Kidney (tissue), 14 donors: ENCODE data around the gene MOXD1. TPM values are rescaled to one million over a fixed set of nuclear protein-coding genes. Genes with fewer than 3 reads are reported as not detected.
A peak's percentile ranks its signal among the peaks of the same experiment; 100 is the strongest.
"Not testable (repeated sequence)": the region's sequence is repeated elsewhere in the genome, so short reads cannot be mapped to it uniquely, and the experiment has no call there.

Experiments used
- DNase-seq, 5 donors: peaks; one replicate each; pipeline ENCODE4 v3.0.0-alpha.2; 2013 to 2020
- FAIRE-seq: peaks from 2 replicates; lab custom pipeline; 2012; peaks lifted over from hg19 to GRCh38; lab: Jason Lieb, UNC
- H3K27ac ChIP-seq, 2 donors: one replicate each; pipeline ENCODE4 v1.7.0; 2013; ENCODE audit warnings: low read depth in 2 of 2, low read length in 2 of 2, inconsistent platforms in 1 of 2
- H3K27me3 ChIP-seq: one replicate; pipeline ENCODE4 v1.7.1; 2013; ENCODE audit warnings: low read length, inconsistent platforms; ENCODE audit not compliant: control insufficient read depth, insufficient read depth
- H3K36me3 ChIP-seq, 3 donors: one replicate each; pipeline versions ENCODE4 v1.7.0 to v1.7.1; 2013; ENCODE audit warnings: low read length in 3 of 3, control low read depth in 1 of 3, inconsistent platforms in 1 of 3; ENCODE audit not compliant: insufficient read depth in 3 of 3, control insufficient read depth in 2 of 3
- H3K4me1 ChIP-seq, 3 donors: one replicate each; pipeline versions ENCODE4 v1.7.0 to v1.7.1; 2013; ENCODE audit warnings: low read length in 3 of 3, inconsistent platforms in 1 of 3, low read depth in 1 of 3; ENCODE audit not compliant: control insufficient read depth in 2 of 3, insufficient read depth in 2 of 3
- H3K4me3 ChIP-seq, 3 donors: one replicate each; pipeline versions ENCODE4 v1.7.0 to v1.8.1; 2013; ENCODE audit warnings: low read length in 3 of 3, control low read depth in 1 of 3, inconsistent platforms in 1 of 3
- H3K9ac ChIP-seq, 3 donors: one replicate each; pipeline versions ENCODE4 v1.7.0 to v1.7.1; 2013; ENCODE audit warnings: low read length in 3 of 3, control low read depth in 1 of 3, inconsistent platforms in 1 of 3
- H3K9me3 ChIP-seq, 3 donors: one replicate each; pipeline versions ENCODE4 v1.7.0 to v1.7.1; 2013; ENCODE audit warnings: low read length in 3 of 3, control low read depth in 1 of 3, inconsistent platforms in 1 of 3; ENCODE audit not compliant: control insufficient read depth in 2 of 3, insufficient read depth in 1 of 3
- CTCF ChIP-seq: IDR thresholded peaks from 3 replicates; pipeline ENCODE4 v1.5.1; 2012; ENCODE audit warnings: mild to moderate bottlenecking, moderate library complexity, borderline replicate concordance; ENCODE audit not compliant: insufficient read depth; ENCODE audit errors: extremely low read depth
- intact Hi-C: fragments of 100-400 bp; cut with DNase I; formaldehyde crosslinking; loops from one replicate; pipeline ENCODE4 v1.11.1; 2022
- polyA plus RNA-seq: library from polyadenylated mRNA; stranded (reverse); fragments of 350-450 nt; fragmentation: Illumina TruSeq; extraction: RNeasy Lipid Tissue Mini Kit (QIAGEN cat#74804); gene quantifications from one replicate; pipeline ENCODE4 v1.2.3, GENCODE V29; 2014; ENCODE audit warnings: low read depth, low replicate concordance; ENCODE audit not compliant: insufficient read depth
- total RNA-seq: library from RNA; stranded (reverse); fragmentation: NEBNext Ultra II Directional; extraction: Animal tissue kit (Norgen Biotek cat#: 25700); gene quantifications from one replicate; pipeline ENCODE4 v1.2.1, GENCODE V29; 2021
- donor health status: control.
- donor health status: control.
- donor health status: control.
- donor health status: control.
- donor health status: control.
- donor health status: DM: yes; HTN: yes; CAD: no.
- donor health status: Normal renal cell carcinoma (clear cell type).

MOXD1 gene
- total and polyA plus RNA-seq, 2 donors from 2014 or later: 11.6 to 35.9 TPM

- H3K36me3 ChIP-seq: peaks cover 0 to 9% (median 0%) of the 10 kb centered on the region in 3 donors
- H3K4me1 ChIP-seq: no peaks in the 10 kb centered on the region
- TF ChIP-seq CTCF: no peak
- H3K9ac ChIP-seq: no peak overlapping the region
- H3K27ac ChIP-seq: no peak overlapping the region
- no peaks in the 10 kb centered on the region for H3K27me3 ChIP-seq
- no peak for FAIRE-seq
- H3K4me3 ChIP-seq: no peak overlapping the region
- intact Hi-C loops: no loop called here
- H3K9me3 ChIP-seq: peaks cover 2 to 3% (median 3%) of the 10 kb centered on the region in 3 donors
- DNase-seq: no peak
Observed at GRCh38 chr6:132314432-132314831, 86.8 kb downstream of the MOXD1 start.

- Histone ChIP-seq H3K4me3 (no peak overlapping the region), H3K9ac (no peak overlapping the region), H3K27ac (no peak overlapping the region), H3K36me3 (peaks cover 0 to 9% (median 0%) of the 10 kb centered on the region in 3 donors), H3K4me1 (no peaks in the 10 kb centered on the region), H3K9me3 (peaks cover 0 to 6% (median 2%) of the 10 kb centered on the region in 3 donors), H3K27me3 (no peaks in the 10 kb centered on the region)
- DNase-seq (no peak), FAIRE-seq (no peak)
- TF ChIP-seq CTCF: no peak
- intact Hi-C loops: no loop called here
Observed at GRCh38 chr6:132310921-132311320, 90.4 kb downstream of the MOXD1 start.

- DNase-seq, H3K9me3 ChIP-seq, intact Hi-C loops, H3K4me1 ChIP-seq, H3K36me3 ChIP-seq, FAIRE-seq, H3K4me3 ChIP-seq, H3K9ac ChIP-seq, H3K27me3 ChIP-seq, H3K27ac ChIP-seq: not testable (repeated sequence)
Observed at GRCh38 chr6:132310151-132310550, 91.1 kb downstream of the MOXD1 start.

GRCh38 chr6:132304891-132305305, 96.4 kb downstream of the MOXD1 start:
- Histone ChIP-seq H3K36me3 (no peaks in the 10 kb centered on the region), H3K4me1 (no peaks in the 10 kb centered on the region), H3K4me3 (no peak overlapping the region), H3K9me3 (peaks cover 0 to 6% (median 0%) of the 10 kb centered on the region in 3 donors), H3K9ac (no peak overlapping the region), H3K27ac (no peak overlapping the region), H3K27me3 (no peaks in the 10 kb centered on the region)
- DNase-seq: peak in 1 of 5 donors; percentile 50
- no peak for FAIRE-seq
- intact Hi-C loops: no loop called here
- no peak for TF ChIP-seq CTCF
